HG03457 (cell line): Measurements from ENCODE around the gene FAM234A.

ENCODE experiments used
- ATAC-seq: cut with Tn5 transposase; IDR thresholded peaks from one replicate; pipeline ENCODE4 v1.9.1; 2021; ENCODE audit warnings: moderate number of reproducible peaks; ENCODE audit not compliant: unreplicated experiment

Gene FAM234A

GRCh38 chr16:296276-296675 lies 61.7 kb downstream of the FAM234A start:
- ATAC-seq, result no peak

GRCh38 chr16:296806-297510 lies 62.3 kb downstream of the FAM234A start:
- ATAC-seq, result no peak

- no peak for ATAC-seq
Measured at GRCh38 chr16:297832-298231, 63.2 kb downstream of the FAM234A start.

GRCh38 chr16:301235-301634 lies 66.6 kb downstream of the FAM234A start:
- no peak for ATAC-seq

GRCh38 chr16:301950-302349 lies 67.3 kb downstream of the FAM234A start:
- no peak for ATAC-seq

GRCh38 chr16:303760-304505 lies 69.3 kb downstream of the FAM234A start:
- ATAC-seq, result no peak

- no peak for ATAC-seq
Measured at GRCh38 chr16:305916-306626, 71.5 kb downstream of the FAM234A start.

- no peak for ATAC-seq
Measured at GRCh38 chr16:306911-307370, 72.3 kb downstream of the FAM234A start.

- ATAC-seq, result no peak
Measured at GRCh38 chr16:307691-308312, 73.2 kb downstream of the FAM234A start.

GRCh38 chr16:309476-309875 lies 74.9 kb downstream of the FAM234A start:
- ATAC-seq, result no peak

- ATAC-seq, result no peak
Measured at GRCh38 chr16:311725-312124, 77.1 kb downstream of the FAM234A start.

- no peak for ATAC-seq
Measured at GRCh38 chr16:314351-314750, 79.7 kb downstream of the FAM234A start.

GRCh38 chr16:314795-315299 lies 80.2 kb downstream of the FAM234A start:
- ATAC-seq, result no peak
